ENCODE measurements around the gene IDE. TPM values are rescaled to one million over a fixed set of nuclear protein-coding genes. Genes with fewer than 3 reads are reported as not detected.
"Not testable (repeated sequence)": the region's sequence is repeated elsewhere in the genome, so short reads cannot be mapped to it uniquely, and the experiment has no call there.

Gene IDE
- 16.1 and 21.1 TPM in 2 replicates for total RNA-seq (2014; rRNA removed; shearing (Covaris generic))

- peak; percentile 87 for DNase-seq (ENCODE audit: low spot score)
Measured at GRCh38 chr10:92573798-92574547, at the start of gene IDE. Gene IDE, minus strand, starts transcription at chr10:92574093. Its CDS starts 74 bp downstream, at chr10:92574019.

- DNase-seq (ENCODE audit: low spot score), result no peak
Measured at GRCh38 chr10:92619368-92619767, 45.5 kb upstream of the IDE start.

- DNase-seq (ENCODE audit: low spot score), result no peak
Measured at GRCh38 chr10:92615515-92615914, 41.6 kb upstream of the IDE start.

- no peak for DNase-seq (ENCODE audit: low spot score)
Measured at GRCh38 chr10:92604841-92605240, 30.9 kb upstream of the IDE start.

- DNase-seq (ENCODE audit: low spot score), result no peak
Measured at GRCh38 chr10:92598321-92598720, 24.4 kb upstream of the IDE start.

- DNase-seq (ENCODE audit: low spot score), result no peak
Measured at GRCh38 chr10:92595505-92595904, 21.6 kb upstream of the IDE start.

GRCh38 chr10:92593619-92594588 is 20.0 kb upstream of the IDE start:
- peak; percentile 53 for DNase-seq (ENCODE audit: low spot score)

- peak; percentile 98 for DNase-seq (ENCODE audit: low spot score)
Measured at GRCh38 chr10:92592761-92593618, 19.1 kb upstream of the IDE start, which contains the start of gene KIF11. Gene KIF11, plus strand, starts transcription at chr10:92593130. Its CDS starts 246 bp downstream, at chr10:92593376.

- peak; percentile 95 for DNase-seq (ENCODE audit: low spot score)
Measured at GRCh38 chr10:92591550-92592022, 17.7 kb upstream of the IDE start.

- no peak for DNase-seq (ENCODE audit: low spot score)
Measured at GRCh38 chr10:92590623-92591549, 17.0 kb upstream of the IDE start.

- DNase-seq (ENCODE audit: low spot score), result not testable (repeated sequence)
Measured at GRCh38 chr10:92582347-92582746, 8.5 kb upstream of the IDE start.

- DNase-seq (ENCODE audit: low spot score), result no peak
Measured at GRCh38 chr10:92575961-92576360, 2.1 kb upstream of the IDE start.

GRCh38 chr10:92574548-92575261 is 812 bp upstream of the IDE start:
- peak; percentile 73 for DNase-seq (ENCODE audit: low spot score)

- peak; percentile 69 for DNase-seq (ENCODE audit: low spot score)
Measured at GRCh38 chr10:92573091-92573797, 649 bp downstream of the IDE start.

GRCh38 chr10:92572362-92573090 is 1.4 kb downstream of the IDE start:
- DNase-seq (ENCODE audit: low spot score), result peak; percentile 36

- DNase-seq (ENCODE audit: low spot score), result no peak
Measured at GRCh38 chr10:92571649-92572048, 2.2 kb downstream of the IDE start.

- DNase-seq (ENCODE audit: low spot score), result not testable (repeated sequence)
Measured at GRCh38 chr10:92569663-92570062, 4.2 kb downstream of the IDE start.

- DNase-seq (ENCODE audit: low spot score), result no peak
Measured at GRCh38 chr10:92569071-92569470, 4.8 kb downstream of the IDE start.
